SK-N-SH treated with all-trans-retinoic acid at 6 μM for 48 hours (cell line): ENCODE measurements around the gene CRIP1.

ENCODE experiments used
- ATAC-seq: fragments of 200-7000 bp; cut with Tn5 transposase; 3 replicates; pipeline ENCODE4 v1.9.1; 2020; ENCODE audit warnings: mild to moderate bottlenecking, moderate library complexity
- ARNTL ChIP-seq: fragments of 450-650 bp; formaldehyde crosslinking; IDR thresholded peaks from 2 replicates; pipeline ENCODE4 v1.5.0; 2020; ENCODE audit warnings: low read depth, mild to moderate bottlenecking, moderate library complexity, borderline replicate concordance
- BACH2 ChIP-seq: fragments of 250-450 bp; sonication (Bioruptor Pico); IDR thresholded peaks from 2 replicates; pipeline ENCODE4 v1.9.0; 2021; ENCODE audit warnings: mild to moderate bottlenecking, borderline replicate concordance
- CREB5 ChIP-seq: fragments of 250-450 bp; sonication (Bioruptor Pico); IDR thresholded peaks from 2 replicates; pipeline ENCODE4 v1.5.1; 2020; ENCODE audit warnings: low read depth, mild to moderate bottlenecking, moderate library complexity
- CSDC2 ChIP-seq: fragments of 250-450 bp; sonication (Bioruptor Pico); IDR thresholded peaks from 2 replicates; pipeline ENCODE4 v1.5.0; 2020; ENCODE audit warnings: mild to moderate bottlenecking, moderate library complexity
- ESRRG ChIP-seq: fragments of 250-450 bp; sonication (Bioruptor Pico); IDR thresholded peaks from 2 replicates; pipeline ENCODE4 v1.6.1; 2021; ENCODE audit warnings: mild to moderate bottlenecking
- ISL1 ChIP-seq: fragments of 250-450 bp; sonication (Bioruptor Pico); IDR thresholded peaks from 2 replicates; pipeline ENCODE4 v2.1.2; 2022; ENCODE audit warnings: mild to moderate bottlenecking, moderate library complexity
- OSR1 ChIP-seq: fragments of 250-450 bp; sonication (Bioruptor Pico); IDR thresholded peaks from 2 replicates; pipeline ENCODE4 v1.8.0; 2022; ENCODE audit warnings: moderate library complexity, mild to moderate bottlenecking, inconsistent platforms
- PATZ1 ChIP-seq: fragments of 250-450 bp; sonication (Bioruptor Pico); IDR thresholded peaks from 2 replicates; pipeline ENCODE4 v1.8.0; 2020; ENCODE audit warnings: mild to moderate bottlenecking, moderate library complexity, borderline replicate concordance
- POU6F1 ChIP-seq: fragments of 250-450 bp; sonication (Bioruptor Pico); IDR thresholded peaks from 2 replicates; pipeline ENCODE4 v1.8.0; 2021; ENCODE audit warnings: low read depth, mild to moderate bottlenecking, moderate library complexity, borderline replicate concordance
- PPARA ChIP-seq: fragments of 250-450 bp; sonication (Bioruptor Pico); IDR thresholded peaks from 2 replicates; pipeline ENCODE4 v1.5.0; 2020; ENCODE audit warnings: mild to moderate bottlenecking, borderline replicate concordance
- RARB ChIP-seq: fragments of 250-450 bp; sonication (Bioruptor Pico); IDR thresholded peaks from 2 replicates; pipeline ENCODE4 v1.8.0; 2021; ENCODE audit warnings: mild to moderate bottlenecking, moderate library complexity
- SNAI2 ChIP-seq: fragments of 250-450 bp; sonication (Bioruptor Pico); IDR thresholded peaks from 2 replicates; pipeline ENCODE4 v1.5.0; 2020; ENCODE audit warnings: mild to moderate bottlenecking, moderate library complexity
- TCF4 ChIP-seq: fragments of 250-450 bp; sonication (Bioruptor Pico); IDR thresholded peaks from 2 replicates; pipeline ENCODE4 v1.8.0; 2021; ENCODE audit warnings: mild to moderate bottlenecking, moderate library complexity, borderline replicate concordance
- TOX ChIP-seq: fragments of 250-450 bp; sonication (Bioruptor Pico); IDR thresholded peaks from 2 replicates; pipeline ENCODE4 v1.8.0; 2021; ENCODE audit warnings: mild to moderate bottlenecking, moderate library complexity, borderline replicate concordance
- TSHZ2 ChIP-seq: fragments of 250-450 bp; sonication (Bioruptor Pico); IDR thresholded peaks from 2 replicates; pipeline ENCODE4 v1.5.0; 2020; ENCODE audit warnings: mild to moderate bottlenecking, moderate library complexity
- ZC3H10 ChIP-seq: fragments of 250-450 bp; sonication (Bioruptor Pico); IDR thresholded peaks from 2 replicates; pipeline ENCODE4 v1.5.1; 2021; ENCODE audit warnings: mild to moderate bottlenecking, moderate library complexity
- ZFP3 ChIP-seq: fragments of 250-450 bp; sonication (Bioruptor Pico); IDR thresholded peaks from 2 replicates; pipeline ENCODE4 v1.5.0; 2020; ENCODE audit warnings: mild to moderate bottlenecking, moderate library complexity
- ZFP30 ChIP-seq: fragments of 450-650 bp; formaldehyde crosslinking; IDR thresholded peaks from 2 replicates; pipeline ENCODE4 v1.5.0; 2022; ENCODE audit warnings: mild to moderate bottlenecking, moderate library complexity
- ZNF565 ChIP-seq: fragments of 450-650 bp; formaldehyde crosslinking; conservative IDR thresholded peaks from 2 replicates; pipeline ENCODE4 v1.5.0; 2020; ENCODE audit warnings: low read depth, mild to moderate bottlenecking, moderate library complexity
- ZNF70 ChIP-seq: fragments of 450-650 bp; formaldehyde crosslinking; IDR thresholded peaks from 2 replicates; pipeline ENCODE4 v1.5.0; 2020; ENCODE audit warnings: mild to moderate bottlenecking, moderate library complexity
- ZNF8 ChIP-seq: fragments of 450-650 bp; formaldehyde crosslinking; IDR thresholded peaks from 2 replicates; pipeline ENCODE4 v1.5.0; 2020; ENCODE audit warnings: mild to moderate bottlenecking, moderate library complexity

The CRIP1 gene

GRCh38 chr14:105527381-105527825 lies 40.7 kb downstream of the CRIP1 start:
- TF ChIP-seq PATZ1 (CRISPR knock-in tag) = no peak
- no peak for TF ChIP-seq ZFP3
- TF ChIP-seq CSDC2 (CRISPR knock-in tag) = no peak
- no peak for TF ChIP-seq TOX (CRISPR knock-in tag)
- no peak for TF ChIP-seq PPARA (CRISPR knock-in tag)
- no peak for TF ChIP-seq SNAI2 (CRISPR knock-in tag)
- no peak for TF ChIP-seq ZNF8
- no peak for TF ChIP-seq POU6F1 (CRISPR knock-in tag)
- no peak for TF ChIP-seq BACH2 (CRISPR knock-in tag)
- no peak for TF ChIP-seq ZFP30 (CRISPR knock-in tag)
- no peak for TF ChIP-seq ARNTL (CRISPR knock-in tag)
- TF ChIP-seq ZNF70 = no peak
- TF ChIP-seq OSR1 (CRISPR knock-in tag) = no peak
- TF ChIP-seq RARB (CRISPR knock-in tag) = no peak
- TF ChIP-seq ESRRG (CRISPR knock-in tag) = no peak
- no peak for TF ChIP-seq TCF4 (CRISPR knock-in tag)
- TF ChIP-seq CREB5 = no peak
- no peak for TF ChIP-seq TSHZ2
- TF ChIP-seq ISL1 (CRISPR knock-in tag) = no peak
- ATAC-seq = no peak

GRCh38 chr14:105527826-105528585 lies 41.3 kb downstream of the CRIP1 start:
- ATAC-seq = peak; percentile 81
- no peak for TF ChIP-seq SNAI2 (CRISPR knock-in tag)
- no peak for TF ChIP-seq PPARA (CRISPR knock-in tag)
- TF ChIP-seq OSR1 (CRISPR knock-in tag) = no peak
- TF ChIP-seq ISL1 (CRISPR knock-in tag) = no peak
- no peak for TF ChIP-seq ZFP30 (CRISPR knock-in tag)
- TF ChIP-seq ESRRG (CRISPR knock-in tag) = no peak
- no peak for TF ChIP-seq POU6F1 (CRISPR knock-in tag)
- no peak for TF ChIP-seq ZNF70
- TF ChIP-seq CREB5 = no peak
- no peak for TF ChIP-seq ZFP3
- no peak for TF ChIP-seq RARB (CRISPR knock-in tag)
- TF ChIP-seq BACH2 (CRISPR knock-in tag) = no peak
- TF ChIP-seq TCF4 (CRISPR knock-in tag) = no peak
- TF ChIP-seq CSDC2 (CRISPR knock-in tag) = no peak
- no peak for TF ChIP-seq ZC3H10
- no peak for TF ChIP-seq ZNF565 (CRISPR knock-in tag)
- no peak for TF ChIP-seq ARNTL (CRISPR knock-in tag)
